GM18873 (cell line): ENCODE data around the gene CUBN.

Experiments used
- ATAC-seq: cut with Tn5 transposase; IDR thresholded peaks from one replicate; pipeline ENCODE4 v1.9.1; 2021; ENCODE audit warnings: mild to moderate bottlenecking, moderate library complexity, moderate number of reproducible peaks; ENCODE audit not compliant: unreplicated experiment, low FRiP score

CUBN gene

GRCh38 chr10:17129741-17130140 lies at the start of gene CUBN:
CUBN (minus strand) TSS chr10:17129811; CDS start chr10:17129765, 46 bp downstream.
- ATAC-seq, result no peak

DNA sequence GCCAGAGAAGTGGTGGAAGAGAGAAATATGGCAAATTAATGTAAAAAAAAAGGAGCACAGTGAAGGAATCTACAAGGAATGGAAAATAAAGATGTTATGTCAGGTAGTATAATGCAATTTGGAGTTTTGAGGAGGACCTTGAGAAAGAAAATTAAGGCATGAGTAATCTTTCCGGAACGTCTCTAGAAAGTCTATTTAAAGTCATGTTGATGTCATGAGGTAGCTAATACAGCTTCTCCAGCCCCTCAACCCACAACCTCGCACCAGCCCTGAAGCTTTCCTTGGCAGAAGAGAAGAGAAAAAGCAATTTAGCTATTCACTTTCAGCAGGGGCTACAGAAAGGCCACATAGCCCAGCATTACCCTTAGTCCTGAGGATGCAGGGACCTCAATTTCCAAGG lies 49.4 kb upstream of the CUBN start:
- no peak for ATAC-seq

- no peak for ATAC-seq
These were observed 48.4 kb upstream of the CUBN start for GRCh38 chr10:17178006-17178405.

- no peak for ATAC-seq
These were observed 47.4 kb upstream of the CUBN start for GRCh38 chr10:17177014-17177413.

- no peak for ATAC-seq
These were observed 46.5 kb upstream of the CUBN start for GRCh38 chr10:17176091-17176490.

DNA sequence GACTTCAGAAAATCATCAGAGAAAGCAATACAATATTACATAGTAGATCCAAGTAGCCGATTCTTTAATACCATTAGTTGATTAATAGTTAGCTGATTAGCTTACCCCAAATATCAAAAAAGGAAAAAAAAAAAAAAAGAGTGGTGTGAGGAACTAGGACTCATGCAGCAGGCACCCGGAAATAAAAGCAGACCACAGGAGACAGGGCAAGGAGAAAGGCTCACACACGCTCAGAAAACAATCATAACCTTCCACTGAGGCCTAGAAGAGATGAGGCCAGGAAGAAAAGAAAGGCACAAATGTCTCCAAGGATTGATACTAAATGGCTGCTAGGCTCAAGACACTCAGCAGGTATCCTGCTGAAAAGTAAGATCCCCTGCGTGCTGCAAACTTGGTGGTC lies 45.9 kb upstream of the CUBN start:
- no peak for ATAC-seq

DNA sequence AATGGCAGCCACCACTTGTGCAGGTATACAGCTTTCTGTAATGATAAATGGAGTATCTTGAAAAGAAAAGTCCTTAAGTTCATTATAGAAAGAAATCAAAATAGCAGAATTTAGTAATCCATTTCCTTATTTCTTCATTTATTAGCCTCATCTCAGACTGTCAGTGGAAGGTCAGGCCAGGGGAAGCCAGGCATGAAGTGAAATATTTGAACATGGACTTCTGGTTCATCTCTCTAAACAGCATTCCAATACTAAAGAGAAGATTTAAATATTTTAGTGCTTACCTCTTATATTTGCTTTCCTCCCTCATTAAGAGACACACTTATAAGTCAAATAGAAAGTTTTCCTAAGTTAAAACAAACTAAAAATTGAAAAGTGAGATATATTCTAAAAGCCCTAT lies 45.0 kb upstream of the CUBN start:
- no peak for ATAC-seq

DNA sequence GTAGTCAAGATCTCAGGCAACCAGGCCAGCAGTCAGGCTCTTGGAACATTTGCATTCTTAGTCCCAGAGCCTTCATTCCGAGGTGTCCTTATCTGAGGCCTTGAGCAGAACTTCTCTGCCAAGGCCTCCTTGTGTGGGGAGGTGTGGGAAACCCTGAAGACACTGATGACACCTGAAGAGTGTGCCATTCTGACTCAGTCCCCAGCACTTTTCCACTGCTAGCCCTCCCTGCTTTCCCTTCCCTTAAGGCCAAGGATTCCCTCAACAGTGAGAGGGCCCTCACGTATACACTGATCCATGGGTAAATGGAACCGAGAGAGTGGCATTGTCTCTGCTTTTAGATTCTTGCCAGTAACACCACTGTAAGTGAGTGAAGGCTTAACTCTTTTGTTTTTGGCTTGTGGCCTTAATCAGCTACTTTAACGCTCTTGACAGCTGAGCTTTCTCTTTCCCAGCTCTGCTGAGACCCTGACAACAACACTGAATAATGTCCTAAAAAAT lies 41.6 kb upstream of the CUBN start:
- no peak for ATAC-seq

- no peak for ATAC-seq
These were observed 40.2 kb upstream of the CUBN start for GRCh38 chr10:17169803-17170202.

- no peak for ATAC-seq
These were observed 37.1 kb upstream of the CUBN start for GRCh38 chr10:17166699-17167098.

DNA sequence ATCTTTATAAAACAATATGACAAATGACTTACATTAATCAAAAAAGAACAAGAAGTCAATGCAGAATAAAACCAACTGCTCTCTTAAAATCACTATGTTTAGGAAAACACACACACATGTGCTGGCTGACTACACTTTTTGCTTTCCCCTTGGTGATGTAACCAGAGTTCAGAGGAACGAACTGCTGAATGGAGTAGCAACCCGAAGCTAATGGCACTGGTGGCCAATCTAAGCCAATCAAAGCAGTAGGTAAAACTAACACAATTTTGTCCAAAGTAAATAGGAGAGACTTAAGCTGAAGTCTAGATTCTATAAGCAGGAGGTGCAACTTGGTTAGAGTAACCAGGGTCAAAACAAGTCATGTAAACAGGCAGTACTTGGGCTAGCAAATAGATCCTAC lies 33.2 kb upstream of the CUBN start:
- ATAC-seq, result no peak

GRCh38 chr10:17161775-17162174 lies 32.2 kb upstream of the CUBN start:
- no peak for ATAC-seq

DNA sequence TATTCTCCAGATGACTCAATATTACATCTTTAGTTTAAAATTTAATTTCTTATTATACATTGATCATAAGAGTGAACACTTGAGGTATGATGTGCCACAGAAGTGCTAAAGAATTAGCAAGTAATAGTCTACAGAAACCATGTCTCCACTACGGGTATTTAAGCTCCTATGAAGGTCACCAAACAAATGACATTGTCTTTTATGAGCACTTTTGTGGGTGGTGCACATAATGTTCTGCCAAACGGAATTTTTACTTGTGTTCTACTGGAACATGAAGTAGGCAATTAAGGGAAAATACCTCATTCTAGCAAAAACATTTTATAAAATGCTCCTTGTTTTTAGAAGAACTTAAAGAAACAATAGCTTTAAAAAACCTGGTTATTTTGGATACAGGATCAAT lies 27.4 kb upstream of the CUBN start:
- no peak for ATAC-seq

GRCh38 chr10:17155826-17156225 lies 26.2 kb upstream of the CUBN start:
- ATAC-seq, result no peak

- ATAC-seq, result no peak
These were observed 24.5 kb upstream of the CUBN start for GRCh38 chr10:17154116-17154515.

GRCh38 chr10:17153321-17153720 lies 23.7 kb upstream of the CUBN start:
- ATAC-seq, result no peak

- ATAC-seq, result no peak
These were observed 22.1 kb upstream of the CUBN start for GRCh38 chr10:17151716-17152115.

GRCh38 chr10:17147884-17148489 lies 18.4 kb upstream of the CUBN start:
- no peak for ATAC-seq

DNA sequence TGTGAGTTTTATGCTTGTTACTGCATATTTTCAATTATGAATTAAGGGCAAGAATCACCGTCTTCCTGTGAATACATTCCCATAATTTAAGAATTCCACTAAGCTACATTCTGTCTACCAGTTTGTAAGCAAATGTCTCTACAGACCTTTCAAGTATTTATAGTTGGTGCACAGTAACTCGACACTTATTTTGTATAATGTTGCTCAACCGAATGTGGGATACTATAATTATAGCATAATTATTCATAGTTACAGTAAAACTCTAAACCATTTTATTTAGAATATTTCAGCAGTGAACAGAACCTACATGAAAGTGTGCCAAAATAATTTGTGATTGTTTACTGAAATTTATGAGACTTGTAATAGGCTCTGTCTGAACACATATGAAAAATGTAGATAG lies 17.3 kb upstream of the CUBN start:
- ATAC-seq, result no peak

DNA sequence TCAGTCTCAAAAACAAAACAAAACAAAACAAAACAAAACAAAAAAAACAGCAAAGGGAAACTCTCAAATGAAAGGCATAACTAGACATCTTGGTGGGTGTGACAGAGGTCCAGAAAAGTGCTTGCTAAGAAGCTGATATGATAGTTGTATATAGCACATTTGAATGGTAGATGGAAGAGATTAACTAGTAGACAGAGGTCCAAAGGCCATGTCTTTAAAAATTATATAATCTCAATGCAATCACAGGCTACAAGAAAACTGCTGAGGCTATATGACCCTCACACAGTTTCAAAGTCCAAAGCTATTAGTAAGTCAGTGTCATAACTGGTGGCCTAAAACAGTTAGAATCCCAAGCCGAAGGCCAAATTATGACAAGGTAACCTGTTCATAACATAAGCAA lies 15.6 kb upstream of the CUBN start:
- ATAC-seq, result no peak

GRCh38 chr10:17144757-17145156 lies 15.1 kb upstream of the CUBN start:
- ATAC-seq, result peak; percentile 60

DNA sequence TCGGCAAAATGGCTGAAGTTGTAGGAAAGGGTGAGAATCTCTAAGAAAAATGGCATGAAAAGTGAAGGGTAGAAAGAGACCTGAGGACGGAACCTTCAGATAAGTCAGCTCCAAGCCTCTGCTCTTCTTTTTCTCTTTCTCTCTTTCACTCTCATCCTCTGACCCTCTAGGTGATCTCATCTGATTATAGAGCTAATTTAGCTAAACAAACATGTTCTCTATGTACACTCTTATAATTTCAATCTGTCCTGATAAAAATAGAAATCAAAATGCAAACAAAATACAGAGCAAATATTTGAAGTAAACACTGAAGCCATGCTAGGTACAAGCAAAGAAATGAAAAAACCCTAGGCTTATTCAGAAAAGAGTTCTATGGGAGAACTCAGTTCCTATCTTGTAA lies 14.4 kb upstream of the CUBN start:
- no peak for ATAC-seq
